ENCODE measurements around the gene AXIN1.

The AXIN1 gene

GRCh38 chr16:352547-353403 is at the start of gene AXIN1:
TSS of gene AXIN1 (minus strand) at chr16:352723. CDS start at chr16:347025, 5,698 bp downstream.
- no peaks in the 10 kb centered on the region for H3K27me3 ChIP-seq (ENCODE audit: control insufficient read depth, insufficient read depth, low read length)
- peak within 1 kb of the TSS; percentile 47 for H3K9ac ChIP-seq (ENCODE audit: low read depth, low read length)
- no peaks in the 10 kb centered on the region for H3K9me3 ChIP-seq (ENCODE audit: control insufficient read depth, insufficient read depth, low read length)
- H3K36me3 ChIP-seq (ENCODE audit: control insufficient read depth, insufficient read depth, low read length): no peaks in the 10 kb centered on the region
- H3K4me1 ChIP-seq (ENCODE audit: control insufficient read depth, insufficient read depth, low read length): no peaks in the 10 kb centered on the region
- H3K4me3 ChIP-seq (ENCODE audit: low read depth, low read length): peak within 1 kb of the TSS; percentile 58

- Histone ChIP-seq H3K4me1 (ENCODE audit: control insufficient read depth, insufficient read depth, low read length) (peaks cover 3% of the 10 kb centered on the region), H3K4me3 (ENCODE audit: low read depth, low read length) (peak within 1 kb of the TSS; percentile 68), H3K9me3 (ENCODE audit: control insufficient read depth, insufficient read depth, low read length) (no peaks in the 10 kb centered on the region), H3K36me3 (ENCODE audit: control insufficient read depth, insufficient read depth, low read length) (peaks cover 9% of the 10 kb centered on the region), H3K27me3 (ENCODE audit: control insufficient read depth, insufficient read depth, low read length) (no peaks in the 10 kb centered on the region), H3K9ac (ENCODE audit: low read depth, low read length) (peak within 1 kb of the TSS; percentile 65)
These were observed 49.2 kb upstream of the AXIN1 start, which contains the start of gene DECR2 for GRCh38 chr16:401468-402348. TSS of gene DECR2 (plus strand) at chr16:401885. CDS start at chr16:401964, 79 bp downstream.

GRCh38 chr16:400061-400591 is 47.6 kb upstream of the AXIN1 start:
- Histone ChIP-seq H3K4me1 (ENCODE audit: control insufficient read depth, insufficient read depth, low read length) (peaks cover 7% of the 10 kb centered on the region), H3K36me3 (ENCODE audit: control insufficient read depth, insufficient read depth, low read length) (peaks cover 9% of the 10 kb centered on the region), H3K27me3 (ENCODE audit: control insufficient read depth, insufficient read depth, low read length) (no peaks in the 10 kb centered on the region), H3K9ac (ENCODE audit: low read depth, low read length) (no peak overlapping the region), H3K9me3 (ENCODE audit: control insufficient read depth, insufficient read depth, low read length) (no peaks in the 10 kb centered on the region), H3K4me3 (ENCODE audit: low read depth, low read length) (peak overlapping the region; percentile 68)

- peaks cover 7% of the 10 kb centered on the region for H3K4me1 ChIP-seq (ENCODE audit: control insufficient read depth, insufficient read depth, low read length)
- no peak overlapping the region for H3K9ac ChIP-seq (ENCODE audit: low read depth, low read length)
These were observed 47.0 kb upstream of the AXIN1 start for GRCh38 chr16:399340-400019.

GRCh38 chr16:398561-399339 is 46.2 kb upstream of the AXIN1 start:
- Histone ChIP-seq H3K9me3 (ENCODE audit: control insufficient read depth, insufficient read depth, low read length) (no peaks in the 10 kb centered on the region), H3K27me3 (ENCODE audit: control insufficient read depth, insufficient read depth, low read length) (no peaks in the 10 kb centered on the region), H3K9ac (ENCODE audit: low read depth, low read length) (no peak overlapping the region), H3K36me3 (ENCODE audit: control insufficient read depth, insufficient read depth, low read length) (peaks cover 9% of the 10 kb centered on the region), H3K4me3 (ENCODE audit: low read depth, low read length) (no peak overlapping the region), H3K4me1 (ENCODE audit: control insufficient read depth, insufficient read depth, low read length) (peaks cover 7% of the 10 kb centered on the region)

More at GRCh38 chr16:399340-400019, 47.0 kb upstream of the AXIN1 start:
- H3K9me3 ChIP-seq (ENCODE audit: control insufficient read depth, insufficient read depth, low read length): no peaks in the 10 kb centered on the region
- peaks cover 9% of the 10 kb centered on the region for H3K36me3 ChIP-seq (ENCODE audit: control insufficient read depth, insufficient read depth, low read length)
- no peak overlapping the region for H3K4me3 ChIP-seq (ENCODE audit: low read depth, low read length)
- no peaks in the 10 kb centered on the region for H3K27me3 ChIP-seq (ENCODE audit: control insufficient read depth, insufficient read depth, low read length)

GRCh38 chr16:397736-398332 is 45.3 kb upstream of the AXIN1 start:
- H3K36me3 ChIP-seq (ENCODE audit: control insufficient read depth, insufficient read depth, low read length): peaks cover 9% of the 10 kb centered on the region
- peak overlapping the region; percentile 13 for H3K9ac ChIP-seq (ENCODE audit: low read depth, low read length)
- H3K4me3 ChIP-seq (ENCODE audit: low read depth, low read length): no peak overlapping the region
- H3K9me3 ChIP-seq (ENCODE audit: control insufficient read depth, insufficient read depth, low read length): no peaks in the 10 kb centered on the region
- no peaks in the 10 kb centered on the region for H3K27me3 ChIP-seq (ENCODE audit: control insufficient read depth, insufficient read depth, low read length)
- peaks cover 7% of the 10 kb centered on the region for H3K4me1 ChIP-seq (ENCODE audit: control insufficient read depth, insufficient read depth, low read length)

GRCh38 chr16:397135-397661 is 44.7 kb upstream of the AXIN1 start, which contains the start of gene NME4:
TSS of gene NME4 (plus strand) at chr16:397199. CDS start at chr16:397223, 24 bp downstream.
- no peaks in the 10 kb centered on the region for H3K9me3 ChIP-seq (ENCODE audit: control insufficient read depth, insufficient read depth, low read length)

GRCh38 chr16:396605-397004 is 44.1 kb upstream of the AXIN1 start:
- Histone ChIP-seq H3K9ac (ENCODE audit: low read depth, low read length) (no peak overlapping the region), H3K4me1 (ENCODE audit: control insufficient read depth, insufficient read depth, low read length) (peaks cover 7% of the 10 kb centered on the region), H3K27me3 (ENCODE audit: control insufficient read depth, insufficient read depth, low read length) (no peaks in the 10 kb centered on the region), H3K9me3 (ENCODE audit: control insufficient read depth, insufficient read depth, low read length) (no peaks in the 10 kb centered on the region), H3K36me3 (ENCODE audit: control insufficient read depth, insufficient read depth, low read length) (peaks cover 9% of the 10 kb centered on the region), H3K4me3 (ENCODE audit: low read depth, low read length) (peak overlapping the region; percentile 50)

More at GRCh38 chr16:397135-397661, 44.7 kb upstream of the AXIN1 start, which contains the start of gene NME4:
- Histone ChIP-seq H3K9ac (ENCODE audit: low read depth, low read length) (no peak within 1 kb of the TSS), H3K27me3 (ENCODE audit: control insufficient read depth, insufficient read depth, low read length) (no peaks in the 10 kb centered on the region), H3K4me3 (ENCODE audit: low read depth, low read length) (peak within 1 kb of the TSS; percentile 50), H3K4me1 (ENCODE audit: control insufficient read depth, insufficient read depth, low read length) (peaks cover 7% of the 10 kb centered on the region), H3K36me3 (ENCODE audit: control insufficient read depth, insufficient read depth, low read length) (peaks cover 9% of the 10 kb centered on the region)

GRCh38 chr16:396199-396598 is 43.7 kb upstream of the AXIN1 start:
- Histone ChIP-seq H3K4me1 (ENCODE audit: control insufficient read depth, insufficient read depth, low read length) (peaks cover 7% of the 10 kb centered on the region), H3K9ac (ENCODE audit: low read depth, low read length) (no peak overlapping the region), H3K9me3 (ENCODE audit: control insufficient read depth, insufficient read depth, low read length) (no peaks in the 10 kb centered on the region), H3K27me3 (ENCODE audit: control insufficient read depth, insufficient read depth, low read length) (no peaks in the 10 kb centered on the region), H3K4me3 (ENCODE audit: low read depth, low read length) (peak overlapping the region; percentile 50), H3K36me3 (ENCODE audit: control insufficient read depth, insufficient read depth, low read length) (peaks cover 9% of the 10 kb centered on the region)

- H3K9me3 ChIP-seq (ENCODE audit: control insufficient read depth, insufficient read depth, low read length): no peaks in the 10 kb centered on the region
- H3K9ac ChIP-seq (ENCODE audit: low read depth, low read length): no peak overlapping the region
- no peaks in the 10 kb centered on the region for H3K36me3 ChIP-seq (ENCODE audit: control insufficient read depth, insufficient read depth, low read length)
- H3K4me1 ChIP-seq (ENCODE audit: control insufficient read depth, insufficient read depth, low read length): peaks cover 4% of the 10 kb centered on the region
- no peaks in the 10 kb centered on the region for H3K27me3 ChIP-seq (ENCODE audit: control insufficient read depth, insufficient read depth, low read length)
- H3K4me3 ChIP-seq (ENCODE audit: low read depth, low read length): no peak overlapping the region
These were observed 40.0 kb upstream of the AXIN1 start for GRCh38 chr16:392450-393030.
